GM12878 (cell line): Measurements from ENCODE around the gene GBA2. TPM values are rescaled to one million over a fixed set of nuclear protein-coding genes. Genes with fewer than 3 reads are reported as not detected.

Experiments
- ATAC-seq: fragments of 200-7000 bp; cut with Tn5 transposase; 3 replicates; pipeline ENCODE4 v1.9.1; 2020; ENCODE audit warnings: mild to moderate bottlenecking, moderate library complexity
- BruUV-seq: library from RNA; stranded (reverse); fragments of 400-500 nt; replicated peaks from 2 replicates; lab custom pipeline; 2021; lab: Mats Ljungman, UMichigan
- CTCF ChIA-PET: fragments of 300-600 bp; sonication (Branson Sonifier 250); formaldehyde crosslinking; extraction: SDS; loops from one replicate; lab custom pipeline; 2021; ENCODE audit warnings: inconsistent platforms; lab: Yijun Ruan, JAX
- POLR2A ChIA-PET: fragments of 350-600 bp; formaldehyde crosslinking; extraction: SDS; loops from one replicate; lab custom pipeline; 2021; ENCODE audit warnings: inconsistent platforms; lab: Charles Lee
- RAD21 ChIA-PET: fragments of 300-600 bp; sonication (Branson Sonifier 250); formaldehyde crosslinking; loops from one replicate; lab custom pipeline; 2023; ENCODE audit warnings: antibody characterized with exemption; ENCODE audit not compliant: unreplicated experiment; lab: Charles Lee
- SMC1A ChIA-PET: fragments of 300-600 bp; sonication (Branson Sonifier 250); formaldehyde crosslinking; loops from one replicate; lab custom pipeline; 2023; ENCODE audit not compliant: unreplicated experiment, uncharacterized antibody; lab: Charles Lee
- DNase-seq: peaks from one replicate; pipeline ENCODE4 v3.0.0-alpha.2; 2011; ENCODE audit warnings: low read depth, low spot score
- FAIRE-seq: peaks from 3 replicates; lab custom pipeline; 2011; peaks lifted over from hg19 to GRCh38; lab: Jason Lieb, UNC
- H2AFZ ChIP-seq: 2 replicates; pipeline ENCODE4 v1.6.0; 2011; ENCODE audit warnings: low read depth, low read length, control low read depth; ENCODE audit not compliant: control insufficient read depth
- H3K27ac ChIP-seq: 2 replicates; pipeline ENCODE4 v1.5.1; 2011; ENCODE audit warnings: control low read depth; ENCODE audit not compliant: control insufficient read depth, insufficient read depth
- H3K27me3 ChIP-seq, 2 experiments: replicated peaks in 1 of 2; 2 replicates each; pipeline versions ENCODE4 v1.6.0 to v1.6.1; 2011; ENCODE audit warnings: low read length in 1 of 2; ENCODE audit not compliant: control insufficient read depth in 2 of 2, insufficient read depth in 2 of 2
- H3K36me3 ChIP-seq, 2 experiments: 2 replicates each; pipeline ENCODE4 v1.5.1; 2011; ENCODE audit warnings: low read length in 1 of 2; ENCODE audit not compliant: control insufficient read depth in 2 of 2, insufficient read depth in 2 of 2
- H3K4me1 ChIP-seq: 2 replicates; pipeline ENCODE4 v1.6.1; 2011; ENCODE audit warnings: mild to moderate bottlenecking, low read length, moderate library complexity, mixed read lengths; ENCODE audit not compliant: control insufficient read depth, insufficient read depth
- H3K4me2 ChIP-seq: 2 replicates; pipeline ENCODE4 v1.6.0; 2011; ENCODE audit warnings: control low read depth; ENCODE audit not compliant: control insufficient read depth, insufficient read depth
- H3K4me3 ChIP-seq: fragments of 200-600 bp; sonication (generic); 2 replicates; pipeline ENCODE4 v1.5.1; 2016
- H3K79me2 ChIP-seq: 2 replicates; pipeline ENCODE4 v1.6.0; 2011; ENCODE audit warnings: low read length; ENCODE audit not compliant: control insufficient read depth, insufficient read depth
- H3K9ac ChIP-seq: 2 replicates; pipeline ENCODE4 v1.8.0; 2011; ENCODE audit warnings: low read length, control low read depth, mixed read lengths; ENCODE audit not compliant: control insufficient read depth, insufficient read depth
- H3K9me3 ChIP-seq: replicated peaks from 3 replicates; pipeline ENCODE4 v1.5.1; 2011; ENCODE audit warnings: mild to moderate bottlenecking, low read length; ENCODE audit not compliant: control insufficient read depth, insufficient read depth
- H4K20me1 ChIP-seq: 2 replicates; pipeline ENCODE4 v1.6.0; 2011; ENCODE audit not compliant: control insufficient read depth, insufficient read depth
- BMI1 ChIP-seq: fragments of 450-650 bp; IDR thresholded peaks from 2 replicates; pipeline ENCODE4 v1.6.1; 2016; ENCODE audit warnings: mild to moderate bottlenecking, moderate library complexity, borderline replicate concordance
- GATAD2B ChIP-seq: fragments of 450-650 bp; conservative IDR thresholded peaks from 2 replicates; pipeline ENCODE4 v1.6.1; 2017; ENCODE audit warnings: low read depth, mild to moderate bottlenecking, moderate library complexity
- IKZF2 ChIP-seq, 2 experiments: fragments of 450-650 bp; IDR thresholded peaks; 2 replicates each; pipeline ENCODE4 v1.6.1; 2017; ENCODE audit warnings: mild to moderate bottlenecking in 2 of 2, moderate library complexity in 2 of 2
- RAD21 ChIP-seq: IDR thresholded peaks from 2 replicates; pipeline ENCODE4 v1.6.1; 2011; ENCODE audit warnings: mild to moderate bottlenecking, low read depth, low read length, moderate library complexity; ENCODE audit not compliant: insufficient read depth
- RCOR1 ChIP-seq: conservative IDR thresholded peaks from 2 replicates; pipeline ENCODE4 v1.6.1; 2012; ENCODE audit warnings: low read depth, low read length, improper control_type of control experiment
- YY1 ChIP-seq: IDR thresholded peaks from 2 replicates; pipeline ENCODE4 v1.6.1; 2011; ENCODE audit warnings: low read depth, mild to moderate bottlenecking, low read length
- WGBS: methylation state at CpG from one replicate; pipeline ENCODE4 v1.1.6; 2016; ENCODE audit warnings: low lambda C conversion rate; ENCODE audit not compliant: insufficient replicate concordance, insufficient coverage; ENCODE audit errors: missing lambda C conversion rate; 5-methylcytosine and 5-hydroxymethylcytosine counted together
- in situ Hi-C: fragments of 300-500 bp; cut with MboI; formaldehyde crosslinking; loops from 9 replicates; pipeline ENCODE4 v1.14.3; 2018; ENCODE audit warnings: mixed read lengths
- intact Hi-C: fragments of 100-400 bp; cut with micrococcal nuclease; formaldehyde crosslinking; loops from one replicate; pipeline ENCODE4 v1.14.2; 2022; ENCODE audit not compliant: unreplicated experiment
- polyA plus RNA-seq, 11 experiments: library from polyadenylated mRNA; depleted of rRNA in 4 of 11; unstranded in 6 of 11; stranded (reverse) in 5 of 11; fragments of >200 nt; fragmentation: Nextera tagmentation in 4 of 11; fragmentation: Illumina TruSeq in 1 of 11; extraction: Ambion mirVana in 4 of 11; extraction: Trizol in 1 of 11; gene quantifications; 1 replicate in 1 of 11; 2 replicates in 10 of 11; pipeline versions ENCODE4 v1.2.1 to v1.2.3, GENCODE V29; 2011 to 2016; ENCODE audit warnings: inconsistent platforms in 2 of 11, missing spikeins in 2 of 11, low read depth in 1 of 11
- total RNA-seq, 4 experiments: library from RNA; depleted of rRNA in 3 of 4; stranded (reverse); fragments of >200 nt in 3 of 4; fragmentation: Illumina TruSeq in 1 of 4; extraction: Trizol in 1 of 4; gene quantifications; 2 replicates each; pipeline versions ENCODE4 v1.2.1 to v1.2.3, GENCODE V29; 2013 to 2021
- TF ChIP-seq, protein P1 (sequence below): fragments of 450-650 bp; IDR thresholded peaks from 2 replicates; pipeline ENCODE4 v1.6.1; 2016; ENCODE audit warnings: mild to moderate bottlenecking
- TF ChIP-seq, protein P2 (sequence below): fragments of 450-650 bp; IDR thresholded peaks from 2 replicates; pipeline ENCODE4 v1.6.1; 2014; ENCODE audit warnings: mild to moderate bottlenecking

Gene GBA2
- total and polyA plus RNA-seq, 10 of the 15 experiments (the other 5 are each of a cell fraction or from before 2014, with no cell fraction given) = 15.3 to 45.1 (median 29.1) TPM

DNA sequence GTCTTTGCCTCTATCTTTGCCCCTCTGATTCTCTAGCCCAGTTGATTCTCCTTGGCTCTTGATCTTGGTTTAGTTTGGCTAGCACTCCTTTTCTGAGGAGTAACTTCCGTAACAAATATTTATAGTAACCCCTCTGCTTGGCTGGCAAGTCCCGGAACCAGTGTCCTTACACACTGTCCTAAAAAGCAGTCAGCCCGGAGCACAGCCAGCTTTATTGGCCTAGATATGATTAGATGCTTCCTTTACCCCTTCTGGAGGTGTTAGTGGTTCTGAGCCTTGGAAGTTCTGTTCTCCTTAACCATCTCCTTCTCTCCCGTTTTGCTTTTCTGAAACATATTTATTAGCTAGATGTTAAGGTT is 22.0 kb upstream of the GBA2 start:
- H3K9ac ChIP-seq = no peak overlapping the region
- RAD21 ChIA-PET = interaction anchor here (0.6 to 1.0 kb wide), 3 partner anchors 34 to 111 kb away, joined by 3 read pairs; no protein-coding TSS in a partner anchor

More for the DNA sequence above, 22.0 kb upstream of the GBA2 start:
- Histone ChIP-seq H4K20me1 (no peaks in the 10 kb centered on the region), H3K4me2 (no peak overlapping the region), H3K36me3 (peaks cover 0 to 3% of the 10 kb centered on the region in 2 experiments; a peak in 1 of 4 replicates), H3K4me1 (no peaks in the 10 kb centered on the region), H3K27me3 (no peaks in the 10 kb centered on the region), H3K9me3 (no peaks in the 10 kb centered on the region), H2AFZ (no peak overlapping the region), H3K4me3 (no peak overlapping the region), H3K79me2 (peaks cover 3% of the 10 kb centered on the region; the same call in 1 of the 2 replicates), H3K27ac (no peak overlapping the region)
- SMC1A ChIA-PET = interaction anchor here (0.9 to 1.0 kb wide), 3 partner anchors 9 to 124 kb away, joined by 3 to 5 read pairs (median 3); no protein-coding TSS in a partner anchor
- no peak for DNase-seq
- CTCF ChIA-PET = interaction anchor here (0.6 to 4.7 kb wide), 10 partner anchors 9 to 111 kb away, joined by 3 to 23 read pairs (median 4); partner anchors contain the start of genes GBA2 and RGP1
- TF ChIP-seq BMI1 (no peak), RCOR1 (no peak), GATAD2B (no peak), RAD21 (no peak), YY1 (no peak), IKZF2 (IDR thresholded peaks at IDR 0.05) (no peak)
- TF ChIP-seq, protein P1, sequence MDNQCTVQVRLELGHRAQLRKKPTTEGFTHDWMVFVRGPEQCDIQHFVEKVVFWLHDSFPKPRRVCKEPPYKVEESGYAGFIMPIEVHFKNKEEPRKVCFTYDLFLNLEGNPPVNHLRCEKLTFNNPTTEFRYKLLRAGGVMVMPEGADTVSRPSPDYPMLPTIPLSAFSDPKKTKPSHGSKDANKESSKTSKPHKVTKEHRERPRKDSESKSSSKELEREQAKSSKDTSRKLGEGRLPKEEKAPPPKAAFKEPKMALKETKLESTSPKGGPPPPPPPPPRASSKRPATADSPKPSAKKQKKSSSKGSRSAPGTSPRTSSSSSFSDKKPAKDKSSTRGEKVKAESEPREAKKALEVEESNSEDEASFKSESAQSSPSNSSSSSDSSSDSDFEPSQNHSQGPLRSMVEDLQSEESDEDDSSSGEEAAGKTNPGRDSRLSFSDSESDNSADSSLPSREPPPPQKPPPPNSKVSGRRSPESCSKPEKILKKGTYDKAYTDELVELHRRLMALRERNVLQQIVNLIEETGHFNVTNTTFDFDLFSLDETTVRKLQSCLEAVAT = no peak
- TF ChIP-seq, protein P2, sequence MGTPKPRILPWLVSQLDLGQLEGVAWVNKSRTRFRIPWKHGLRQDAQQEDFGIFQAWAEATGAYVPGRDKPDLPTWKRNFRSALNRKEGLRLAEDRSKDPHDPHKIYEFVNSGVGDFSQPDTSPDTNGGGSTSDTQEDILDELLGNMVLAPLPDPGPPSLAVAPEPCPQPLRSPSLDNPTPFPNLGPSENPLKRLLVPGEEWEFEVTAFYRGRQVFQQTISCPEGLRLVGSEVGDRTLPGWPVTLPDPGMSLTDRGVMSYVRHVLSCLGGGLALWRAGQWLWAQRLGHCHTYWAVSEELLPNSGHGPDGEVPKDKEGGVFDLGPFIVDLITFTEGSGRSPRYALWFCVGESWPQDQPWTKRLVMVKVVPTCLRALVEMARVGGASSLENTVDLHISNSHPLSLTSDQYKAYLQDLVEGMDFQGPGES = no peak
- intact Hi-C loops (no loop called here), in situ Hi-C loops (no loop called here)
- FAIRE-seq = no peak
- ATAC-seq = no peak
- POLR2A ChIA-PET = interaction anchor here (1.0 kb wide), 1 partner anchor 11 kb away, joined by 3 read pairs; no protein-coding TSS in a partner anchor
- 79% methylated on average over 4 of the region's 4 CpGs for WGBS
- BruUV-seq = no TSS peak
